Fibroblast of pulmonary artery (primary cell): ENCODE results near the gene FRMD4B.

Experiments used
- DNase-seq: peaks from one replicate; pipeline ENCODE4 v3.0.0-alpha.2; 2010; ENCODE audit warnings: low read depth
- H3K4me3 ChIP-seq: replicated peaks from 2 replicates; pipeline ENCODE4 v1.5.1; 2011; ENCODE audit warnings: low read depth, mild to moderate bottlenecking, control low read depth, low read length, moderate library complexity
- TF ChIP-seq, protein P1 (sequence below): IDR thresholded peaks from 2 replicates; pipeline ENCODE4 v1.5.1; 2011; ENCODE audit warnings: mild to moderate bottlenecking, control low read depth, low read length, inconsistent platforms; ENCODE audit errors: missing control alignments

Gene FRMD4B

GRCh38 chr3:69254351-69254750, 131.5 kb downstream of the FRMD4B start:
- DNase-seq = no peak
- TF ChIP-seq, protein P1, sequence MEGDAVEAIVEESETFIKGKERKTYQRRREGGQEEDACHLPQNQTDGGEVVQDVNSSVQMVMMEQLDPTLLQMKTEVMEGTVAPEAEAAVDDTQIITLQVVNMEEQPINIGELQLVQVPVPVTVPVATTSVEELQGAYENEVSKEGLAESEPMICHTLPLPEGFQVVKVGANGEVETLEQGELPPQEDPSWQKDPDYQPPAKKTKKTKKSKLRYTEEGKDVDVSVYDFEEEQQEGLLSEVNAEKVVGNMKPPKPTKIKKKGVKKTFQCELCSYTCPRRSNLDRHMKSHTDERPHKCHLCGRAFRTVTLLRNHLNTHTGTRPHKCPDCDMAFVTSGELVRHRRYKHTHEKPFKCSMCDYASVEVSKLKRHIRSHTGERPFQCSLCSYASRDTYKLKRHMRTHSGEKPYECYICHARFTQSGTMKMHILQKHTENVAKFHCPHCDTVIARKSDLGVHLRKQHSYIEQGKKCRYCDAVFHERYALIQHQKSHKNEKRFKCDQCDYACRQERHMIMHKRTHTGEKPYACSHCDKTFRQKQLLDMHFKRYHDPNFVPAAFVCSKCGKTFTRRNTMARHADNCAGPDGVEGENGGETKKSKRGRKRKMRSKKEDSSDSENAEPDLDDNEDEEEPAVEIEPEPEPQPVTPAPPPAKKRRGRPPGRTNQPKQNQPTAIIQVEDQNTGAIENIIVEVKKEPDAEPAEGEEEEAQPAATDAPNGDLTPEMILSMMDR = no peak
- H3K4me3 ChIP-seq = no peak overlapping the region

DNA sequence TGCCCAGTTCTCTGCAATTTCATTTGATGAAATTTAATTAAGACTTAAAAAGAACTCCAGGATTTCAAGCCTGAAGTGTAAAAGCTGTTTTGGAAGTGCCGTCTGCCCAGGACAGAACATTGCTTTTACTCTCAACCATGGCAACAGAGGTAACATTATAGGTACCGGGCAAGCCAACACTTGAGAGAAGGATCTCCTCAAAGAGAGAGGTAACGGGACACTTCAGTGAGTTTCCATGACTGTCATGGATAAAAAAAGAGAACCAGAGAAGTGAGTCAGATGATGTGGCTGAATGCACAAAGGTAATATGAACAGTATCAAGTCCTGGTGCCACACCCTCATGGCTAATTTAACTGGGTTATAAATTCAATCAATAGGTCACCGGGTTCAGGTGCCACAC, 133.3 kb downstream of the FRMD4B start:
- DNase-seq = no peak
- TF ChIP-seq, protein P1 = no peak
- no peak overlapping the region for H3K4me3 ChIP-seq

DNA sequence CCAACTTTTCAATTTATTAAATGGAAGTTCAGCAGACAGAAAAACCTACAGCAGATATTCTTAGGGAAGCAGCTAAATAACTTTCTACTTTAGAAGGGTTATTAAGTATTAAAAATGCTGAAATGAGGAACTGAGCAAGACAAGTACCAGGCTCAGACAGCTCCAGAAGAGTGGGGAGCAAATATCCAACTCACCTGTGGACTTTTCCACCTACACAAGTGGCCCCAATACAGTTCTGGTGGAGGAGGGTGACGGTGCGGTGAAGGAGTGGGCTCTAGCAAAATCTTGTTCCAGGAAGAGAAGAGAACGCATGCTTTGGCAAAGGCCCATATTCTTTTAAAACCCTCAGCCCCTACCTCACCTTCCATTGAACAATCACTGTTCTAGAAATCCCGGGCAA, 133.7 kb downstream of the FRMD4B start:
- TF ChIP-seq, protein P1 = no peak
- no peak overlapping the region for H3K4me3 ChIP-seq
- no peak for DNase-seq

DNA sequence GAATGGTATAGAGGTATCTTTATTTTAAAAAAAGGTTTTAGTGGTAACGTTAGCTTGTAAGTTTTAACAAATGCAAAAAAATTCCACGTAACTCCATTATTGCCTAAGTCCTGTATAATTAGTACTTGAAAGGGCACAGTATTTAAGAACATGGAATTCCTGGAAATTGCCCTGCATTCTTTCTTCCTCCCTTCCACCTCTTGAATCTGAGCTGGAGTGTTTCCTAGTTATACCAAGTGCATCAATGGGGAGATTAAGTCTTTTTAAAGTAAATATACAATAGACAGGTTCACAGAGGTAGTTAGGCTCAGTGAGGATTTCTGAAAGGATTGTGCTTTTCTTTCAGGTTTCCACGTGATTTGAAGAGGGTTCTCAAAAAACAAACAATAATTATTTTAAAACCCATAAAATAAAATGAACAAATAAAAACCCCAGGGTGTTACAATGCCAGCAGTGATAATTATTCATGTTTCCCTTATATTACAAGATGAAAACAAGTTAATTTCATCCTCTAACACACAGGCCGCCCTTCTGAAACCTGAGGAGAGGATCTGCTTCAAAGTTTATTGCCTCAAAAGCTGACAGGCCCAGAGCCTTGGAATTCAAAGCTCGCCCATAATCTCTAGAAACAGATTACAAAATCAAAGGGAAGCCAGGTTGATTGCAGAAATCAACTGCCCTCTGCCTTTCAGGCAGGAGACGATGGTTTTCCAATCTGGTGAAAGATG, 134.6 kb downstream of the FRMD4B start:
- H3K4me3 ChIP-seq = no peak overlapping the region
- no peak for DNase-seq
- TF ChIP-seq, protein P1 = no peak

- no peak for DNase-seq
- no peak overlapping the region for H3K4me3 ChIP-seq
- TF ChIP-seq, protein P1 = no peak
Measured at GRCh38 chr3:69250014-69250413, 135.9 kb downstream of the FRMD4B start.

- TF ChIP-seq, protein P1 = no peak
- DNase-seq = no peak
- H3K4me3 ChIP-seq = no peak overlapping the region
Measured at GRCh38 chr3:69249001-69249400, 136.9 kb downstream of the FRMD4B start.

- TF ChIP-seq, protein P1 = no peak
- H3K4me3 ChIP-seq = no peak overlapping the region
- no peak for DNase-seq
Measured at GRCh38 chr3:69248436-69248835, 137.5 kb downstream of the FRMD4B start.
